ENCODE results near the gene RPS19.

The RPS19 gene

DNA sequence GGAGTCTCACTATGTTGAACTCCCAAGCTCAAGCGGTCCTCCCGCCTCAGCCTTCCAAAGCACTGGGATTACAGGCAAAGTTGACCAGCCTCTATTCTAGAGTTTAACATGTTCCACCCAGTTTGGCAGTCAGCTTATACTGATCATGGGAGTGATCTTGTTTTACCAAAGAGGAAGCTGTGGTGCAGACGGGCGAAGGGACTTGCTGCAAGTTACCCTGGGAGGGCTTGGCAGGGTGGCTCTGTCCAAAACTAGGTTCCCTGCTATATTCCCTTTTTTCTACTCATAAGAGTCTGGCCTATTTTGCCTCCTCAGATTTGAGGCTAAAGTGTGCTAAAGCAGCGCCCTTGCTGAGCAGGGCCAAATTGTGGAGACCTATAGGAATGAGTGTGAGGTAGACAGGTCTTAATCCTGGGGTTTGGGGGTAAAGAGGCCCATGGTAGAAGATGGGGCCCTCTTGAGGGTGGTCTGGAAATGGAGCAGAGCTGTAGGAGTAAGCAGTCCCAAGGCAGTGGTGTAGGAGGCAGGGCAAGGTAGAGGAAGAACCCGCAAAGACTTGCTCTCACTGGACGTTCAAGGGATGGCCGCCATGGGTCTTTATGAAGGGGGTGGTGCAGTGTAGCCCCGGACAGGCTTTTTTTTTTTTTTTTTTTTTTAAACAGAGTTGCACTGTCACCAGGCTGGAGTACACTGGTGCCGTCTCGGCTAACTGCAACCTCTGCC lies 3.3 kb downstream of the RPS19 start:
- H3K27me3 ChIP-seq = no peaks in the 10 kb centered on the region
- no peaks in the 10 kb centered on the region for H3K9me3 ChIP-seq
- intact Hi-C loops (cut with DNase I; ENCODE audit: low total_unique reads) = no loop called here
- H3K36me3 ChIP-seq = peaks cover 45 to 73% (median 63%) of the 10 kb centered on the region in 3 donors
- TF ChIP-seq, protein P1, sequence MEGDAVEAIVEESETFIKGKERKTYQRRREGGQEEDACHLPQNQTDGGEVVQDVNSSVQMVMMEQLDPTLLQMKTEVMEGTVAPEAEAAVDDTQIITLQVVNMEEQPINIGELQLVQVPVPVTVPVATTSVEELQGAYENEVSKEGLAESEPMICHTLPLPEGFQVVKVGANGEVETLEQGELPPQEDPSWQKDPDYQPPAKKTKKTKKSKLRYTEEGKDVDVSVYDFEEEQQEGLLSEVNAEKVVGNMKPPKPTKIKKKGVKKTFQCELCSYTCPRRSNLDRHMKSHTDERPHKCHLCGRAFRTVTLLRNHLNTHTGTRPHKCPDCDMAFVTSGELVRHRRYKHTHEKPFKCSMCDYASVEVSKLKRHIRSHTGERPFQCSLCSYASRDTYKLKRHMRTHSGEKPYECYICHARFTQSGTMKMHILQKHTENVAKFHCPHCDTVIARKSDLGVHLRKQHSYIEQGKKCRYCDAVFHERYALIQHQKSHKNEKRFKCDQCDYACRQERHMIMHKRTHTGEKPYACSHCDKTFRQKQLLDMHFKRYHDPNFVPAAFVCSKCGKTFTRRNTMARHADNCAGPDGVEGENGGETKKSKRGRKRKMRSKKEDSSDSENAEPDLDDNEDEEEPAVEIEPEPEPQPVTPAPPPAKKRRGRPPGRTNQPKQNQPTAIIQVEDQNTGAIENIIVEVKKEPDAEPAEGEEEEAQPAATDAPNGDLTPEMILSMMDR (IDR thresholded peaks at IDR 0.05) = no peak
- no peak overlapping the region for H3K27ac ChIP-seq
- H3K4me1 ChIP-seq = peaks cover 0 to 43% (median 29%) of the 10 kb centered on the region in 4 donors
- no peak overlapping the region for H3K4me3 ChIP-seq
- DNase-seq = no peak

DNA sequence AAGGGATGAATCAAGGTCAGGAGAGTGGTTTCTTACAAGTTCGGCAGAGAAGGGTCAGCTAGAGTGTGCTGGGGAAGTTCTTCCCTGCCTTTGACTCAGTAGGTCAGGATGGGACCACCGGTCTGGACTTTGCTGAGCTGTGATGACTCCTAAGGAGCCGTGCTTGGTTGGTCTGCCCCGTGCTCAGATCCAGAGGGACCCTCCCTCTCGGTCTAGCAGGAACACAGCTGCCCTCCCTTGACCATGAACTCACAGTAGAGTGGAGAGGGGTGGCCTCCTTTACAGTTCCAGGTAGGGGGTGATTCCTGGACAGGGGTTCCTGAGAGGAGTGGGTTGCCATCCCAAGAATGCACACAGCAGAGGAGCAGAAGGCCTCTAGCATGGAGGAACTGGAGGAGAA lies 4.3 kb downstream of the RPS19 start:
- peaks cover 0 to 43% (median 29%) of the 10 kb centered on the region in 4 donors for H3K4me1 ChIP-seq
- intact Hi-C loops (cut with DNase I; ENCODE audit: low total_unique reads) = no loop called here
- peaks cover 53 to 83% (median 73%) of the 10 kb centered on the region in 3 donors for H3K36me3 ChIP-seq
- TF ChIP-seq, protein P1 (IDR thresholded peaks at IDR 0.05) = no peak
- no peaks in the 10 kb centered on the region for H3K9me3 ChIP-seq
- no peak overlapping the region for H3K4me3 ChIP-seq
- DNase-seq = no peak
- no peaks in the 10 kb centered on the region for H3K27me3 ChIP-seq
- no peak overlapping the region for H3K27ac ChIP-seq

DNA sequence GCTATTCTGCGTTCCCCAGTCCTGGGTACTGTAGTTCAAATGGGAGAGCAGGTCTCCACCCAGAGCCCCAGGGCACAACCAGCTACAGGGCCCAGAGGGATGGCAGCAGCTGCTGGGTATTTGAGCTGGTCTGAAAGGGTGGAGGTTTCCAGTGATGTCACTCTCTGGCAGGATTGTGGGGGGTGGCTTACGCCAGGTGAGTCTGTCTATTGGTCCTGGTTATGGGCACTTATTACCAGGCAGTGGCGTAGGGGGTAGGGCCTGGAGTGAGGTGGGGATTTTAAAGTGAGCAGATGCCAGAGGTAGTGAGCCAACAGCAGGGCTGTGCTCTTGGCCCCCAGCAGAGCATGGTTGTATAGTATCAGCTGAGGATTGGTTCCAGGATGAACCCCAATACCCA lies 6.2 kb downstream of the RPS19 start:
- H3K27ac ChIP-seq = no peak overlapping the region
- H3K9me3 ChIP-seq = no peaks in the 10 kb centered on the region
- H3K4me1 ChIP-seq = peaks cover 0 to 34% (median 20%) of the 10 kb centered on the region in 4 donors
- DNase-seq = no peak
- H3K36me3 ChIP-seq = peaks cover 69 to 99% (median 86%) of the 10 kb centered on the region in 3 donors
- no peak overlapping the region for H3K4me3 ChIP-seq
- H3K27me3 ChIP-seq = no peaks in the 10 kb centered on the region
- intact Hi-C loops (cut with DNase I; ENCODE audit: low total_unique reads) = no loop called here
- TF ChIP-seq, protein P1 (IDR thresholded peaks at IDR 0.05) = no peak

DNA sequence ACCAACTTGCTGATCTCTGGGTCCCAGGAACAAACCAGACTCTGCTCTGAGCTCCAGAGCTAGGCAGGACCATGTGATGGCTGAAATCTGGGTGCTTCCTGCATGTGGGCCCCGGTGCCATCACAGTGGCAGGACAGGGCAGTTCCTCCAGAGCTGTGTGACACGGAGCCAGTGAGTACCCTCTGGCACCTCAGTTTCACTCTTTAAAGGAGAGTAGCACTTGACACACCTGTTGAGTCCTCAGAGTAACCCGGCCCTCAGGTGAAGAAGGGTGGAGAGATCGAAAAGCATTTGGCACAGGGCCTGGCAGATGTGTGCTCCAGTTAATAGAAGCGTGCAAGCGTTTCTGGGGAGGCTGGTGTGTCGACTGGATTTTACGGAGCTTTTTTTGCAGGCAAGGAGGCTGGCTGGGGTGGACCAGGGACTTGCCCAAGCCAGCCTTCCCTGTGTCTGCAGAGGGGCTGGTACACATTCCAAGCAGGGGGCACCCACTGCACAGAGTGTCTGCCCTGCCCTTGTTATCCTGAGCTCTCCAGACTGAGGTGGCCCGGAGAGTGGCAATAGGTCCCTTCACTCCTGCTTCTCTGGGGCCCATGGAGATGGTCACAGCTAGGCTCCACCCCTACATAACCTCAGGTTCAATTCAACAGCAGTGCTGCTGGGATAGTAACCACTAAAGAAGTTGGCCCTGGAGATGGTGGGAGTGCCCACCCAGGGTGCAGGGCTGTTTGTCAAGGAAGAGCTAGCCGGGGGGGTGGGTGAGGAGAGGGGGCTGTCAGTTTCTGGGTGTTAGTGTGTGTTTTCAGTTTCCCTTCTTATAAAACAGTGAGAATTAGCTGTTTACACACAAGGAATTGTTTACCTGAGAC lies 8.3 kb downstream of the RPS19 start:
- Histone ChIP-seq H3K4me1 (peaks cover 0 to 14% (median 5%) of the 10 kb centered on the region in 4 donors), H3K9me3 (no peaks in the 10 kb centered on the region), H3K4me3 (no peak overlapping the region), H3K27ac (no peak overlapping the region), H3K36me3 (peaks cover 54 to 92% (median 74%) of the 10 kb centered on the region in 3 donors), H3K27me3 (no peaks in the 10 kb centered on the region)
- no peak for DNase-seq
- intact Hi-C loops (cut with DNase I; ENCODE audit: low total_unique reads) = no loop called here
- TF ChIP-seq, protein P1 (IDR thresholded peaks at IDR 0.05) = no peak

DNA sequence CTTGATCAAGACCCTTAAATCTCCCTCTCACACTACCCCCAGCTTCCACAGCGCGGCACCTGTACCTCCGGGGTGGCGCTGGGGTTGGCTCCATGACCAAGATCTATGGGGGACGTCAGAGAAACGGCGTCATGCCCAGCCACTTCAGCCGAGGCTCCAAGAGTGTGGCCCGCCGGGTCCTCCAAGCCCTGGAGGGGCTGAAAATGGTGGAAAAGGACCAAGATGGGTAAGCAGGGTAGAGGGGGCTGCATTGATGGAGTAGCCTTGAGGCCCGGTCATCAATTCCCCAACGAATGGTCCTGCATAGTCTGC lies 8.9 kb downstream of the RPS19 start:
- intact Hi-C loops (cut with DNase I; ENCODE audit: low total_unique reads) = no loop called here
- DNase-seq = no peak
- H3K4me1 ChIP-seq = peaks cover 0 to 10% (median 2%) of the 10 kb centered on the region in 4 donors
- no peak overlapping the region for H3K27ac ChIP-seq
- peaks cover 52 to 86% (median 69%) of the 10 kb centered on the region in 3 donors for H3K36me3 ChIP-seq
- H3K9me3 ChIP-seq = no peaks in the 10 kb centered on the region
- no peaks in the 10 kb centered on the region for H3K27me3 ChIP-seq
- TF ChIP-seq, protein P1 (IDR thresholded peaks at IDR 0.05) = no peak
- no peak overlapping the region for H3K4me3 ChIP-seq
